ENCODE measurements around the gene SRPRA.

SRPRA gene

DNA sequence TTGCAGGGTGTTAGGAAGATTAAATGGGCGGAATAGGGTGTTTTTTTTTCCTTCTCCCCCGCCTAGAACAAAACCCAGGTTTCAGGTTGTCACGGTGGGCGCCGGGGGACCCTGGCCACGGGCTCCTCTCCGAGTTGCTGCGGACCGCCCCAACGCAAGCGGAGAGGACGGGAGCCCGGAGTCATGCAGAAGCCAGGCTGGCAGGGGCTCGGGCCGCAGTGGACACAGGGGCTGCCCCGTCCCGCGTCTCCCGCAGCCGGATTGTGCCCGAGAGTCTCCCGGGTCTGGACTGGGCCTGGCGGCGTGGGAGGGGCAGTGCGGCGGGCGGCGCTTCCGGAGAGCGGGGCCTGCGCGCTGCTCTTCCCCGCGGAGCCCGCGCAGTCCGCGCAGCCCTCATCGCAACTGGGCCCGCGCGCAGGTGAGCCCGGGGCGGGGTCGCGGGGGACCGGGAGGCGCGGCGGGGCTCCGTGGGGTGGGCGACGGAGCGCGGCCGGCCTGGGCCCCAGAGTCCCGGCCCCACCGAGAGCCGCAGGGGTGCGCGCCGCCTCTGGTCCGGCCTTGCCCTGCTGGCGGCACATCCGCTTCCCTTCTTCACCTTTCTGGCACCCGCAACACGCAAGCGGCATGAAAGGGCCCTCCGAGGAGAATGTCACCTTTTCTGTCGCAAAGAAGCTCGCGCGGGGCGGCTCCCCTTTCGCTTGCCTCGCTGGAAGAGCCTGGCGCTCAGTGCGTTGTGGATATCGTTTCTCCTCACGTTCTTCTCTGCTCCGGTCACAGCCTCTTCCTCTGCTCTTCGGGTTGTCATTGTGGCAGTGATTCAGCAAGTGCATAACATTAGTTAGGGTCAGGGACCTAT lies 14.3 kb upstream of the SRPRA start, which contains the start of gene TIRAP (continued):
- TF ChIP-seq, protein P1, sequence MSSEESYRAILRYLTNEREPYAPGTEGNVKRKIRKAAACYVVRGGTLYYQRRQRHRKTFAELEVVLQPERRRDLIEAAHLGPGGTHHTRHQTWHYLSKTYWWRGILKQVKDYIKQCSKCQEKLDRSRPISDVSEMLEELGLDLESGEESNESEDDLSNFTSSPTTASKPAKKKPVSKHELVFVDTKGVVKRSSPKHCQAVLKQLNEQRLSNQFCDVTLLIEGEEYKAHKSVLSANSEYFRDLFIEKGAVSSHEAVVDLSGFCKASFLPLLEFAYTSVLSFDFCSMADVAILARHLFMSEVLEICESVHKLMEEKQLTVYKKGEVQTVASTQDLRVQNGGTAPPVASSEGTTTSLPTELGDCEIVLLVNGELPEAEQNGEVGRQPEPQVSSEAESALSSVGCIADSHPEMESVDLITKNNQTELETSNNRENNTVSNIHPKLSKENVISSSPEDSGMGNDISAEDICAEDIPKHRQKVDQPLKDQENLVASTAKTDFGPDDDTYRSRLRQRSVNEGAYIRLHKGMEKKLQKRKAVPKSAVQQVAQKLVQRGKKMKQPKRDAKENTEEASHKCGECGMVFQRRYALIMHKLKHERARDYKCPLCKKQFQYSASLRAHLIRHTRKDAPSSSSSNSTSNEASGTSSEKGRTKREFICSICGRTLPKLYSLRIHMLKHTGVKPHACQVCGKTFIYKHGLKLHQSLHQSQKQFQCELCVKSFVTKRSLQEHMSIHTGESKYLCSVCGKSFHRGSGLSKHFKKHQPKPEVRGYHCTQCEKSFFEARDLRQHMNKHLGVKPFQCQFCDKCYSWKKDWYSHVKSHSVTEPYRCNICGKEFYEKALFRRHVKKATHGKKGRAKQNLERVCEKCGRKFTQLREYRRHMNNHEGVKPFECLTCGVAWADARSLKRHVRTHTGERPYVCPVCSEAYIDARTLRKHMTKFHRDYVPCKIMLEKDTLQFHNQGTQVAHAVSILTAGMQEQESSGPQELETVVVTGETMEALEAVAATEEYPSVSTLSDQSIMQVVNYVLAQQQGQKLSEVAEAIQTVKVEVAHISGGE (tag by site-specific recombination; conservative IDR thresholded peaks at IDR 0.05; ENCODE audit: low read depth), result peak; percentile 63
- TF ChIP-seq, protein P2, sequence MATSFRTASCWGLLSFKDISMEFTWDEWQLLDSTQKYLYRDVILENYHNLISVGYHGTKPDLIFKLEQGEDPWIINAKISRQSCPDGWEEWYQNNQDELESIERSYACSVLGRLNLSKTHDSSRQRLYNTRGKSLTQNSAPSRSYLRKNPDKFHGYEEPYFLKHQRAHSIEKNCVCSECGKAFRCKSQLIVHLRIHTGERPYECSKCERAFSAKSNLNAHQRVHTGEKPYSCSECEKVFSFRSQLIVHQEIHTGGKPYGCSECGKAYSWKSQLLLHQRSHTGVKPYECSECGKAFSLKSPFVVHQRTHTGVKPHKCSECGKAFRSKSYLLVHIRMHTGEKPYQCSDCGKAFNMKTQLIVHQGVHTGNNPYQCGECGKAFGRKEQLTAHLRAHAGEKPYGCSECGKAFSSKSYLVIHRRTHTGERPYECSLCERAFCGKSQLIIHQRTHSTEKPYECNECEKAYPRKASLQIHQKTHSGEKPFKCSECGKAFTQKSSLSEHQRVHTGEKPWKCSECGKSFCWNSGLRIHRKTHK (tag by site-specific recombination; IDR thresholded peaks at IDR 0.05), result no peak

DNA sequence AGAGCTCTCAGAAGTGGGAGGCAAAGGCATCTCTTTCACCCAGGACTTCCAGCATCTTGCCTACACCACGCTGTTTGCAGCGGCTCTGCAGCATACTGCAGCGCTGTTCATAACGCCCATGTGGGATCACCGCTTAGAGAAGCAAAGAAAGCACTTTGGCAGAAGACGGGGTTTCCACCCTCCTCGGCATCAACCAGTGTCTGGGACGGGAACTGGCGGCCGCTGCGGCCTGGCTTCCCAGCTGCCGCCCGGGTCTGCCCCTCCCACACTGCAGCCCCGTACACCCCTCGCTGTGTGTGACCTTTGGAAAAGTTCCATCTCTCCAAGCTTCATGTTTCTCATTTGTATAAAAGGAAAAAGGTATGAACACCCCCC lies 13.7 kb upstream of the SRPRA start:
- TF ChIP-seq ZNF658 (tag by site-specific recombination; IDR thresholded peaks at IDR 0.05) (no peak), ZBTB20 (tag by site-specific recombination; IDR thresholded peaks at IDR 0.05) (peak; percentile 74; the same call in 1 of the 2 replicates), ZFP41 (tag by site-specific recombination; IDR thresholded peaks at IDR 0.05; ENCODE audit: borderline replicate concordance) (no peak)
- TF ChIP-seq, protein P3, sequence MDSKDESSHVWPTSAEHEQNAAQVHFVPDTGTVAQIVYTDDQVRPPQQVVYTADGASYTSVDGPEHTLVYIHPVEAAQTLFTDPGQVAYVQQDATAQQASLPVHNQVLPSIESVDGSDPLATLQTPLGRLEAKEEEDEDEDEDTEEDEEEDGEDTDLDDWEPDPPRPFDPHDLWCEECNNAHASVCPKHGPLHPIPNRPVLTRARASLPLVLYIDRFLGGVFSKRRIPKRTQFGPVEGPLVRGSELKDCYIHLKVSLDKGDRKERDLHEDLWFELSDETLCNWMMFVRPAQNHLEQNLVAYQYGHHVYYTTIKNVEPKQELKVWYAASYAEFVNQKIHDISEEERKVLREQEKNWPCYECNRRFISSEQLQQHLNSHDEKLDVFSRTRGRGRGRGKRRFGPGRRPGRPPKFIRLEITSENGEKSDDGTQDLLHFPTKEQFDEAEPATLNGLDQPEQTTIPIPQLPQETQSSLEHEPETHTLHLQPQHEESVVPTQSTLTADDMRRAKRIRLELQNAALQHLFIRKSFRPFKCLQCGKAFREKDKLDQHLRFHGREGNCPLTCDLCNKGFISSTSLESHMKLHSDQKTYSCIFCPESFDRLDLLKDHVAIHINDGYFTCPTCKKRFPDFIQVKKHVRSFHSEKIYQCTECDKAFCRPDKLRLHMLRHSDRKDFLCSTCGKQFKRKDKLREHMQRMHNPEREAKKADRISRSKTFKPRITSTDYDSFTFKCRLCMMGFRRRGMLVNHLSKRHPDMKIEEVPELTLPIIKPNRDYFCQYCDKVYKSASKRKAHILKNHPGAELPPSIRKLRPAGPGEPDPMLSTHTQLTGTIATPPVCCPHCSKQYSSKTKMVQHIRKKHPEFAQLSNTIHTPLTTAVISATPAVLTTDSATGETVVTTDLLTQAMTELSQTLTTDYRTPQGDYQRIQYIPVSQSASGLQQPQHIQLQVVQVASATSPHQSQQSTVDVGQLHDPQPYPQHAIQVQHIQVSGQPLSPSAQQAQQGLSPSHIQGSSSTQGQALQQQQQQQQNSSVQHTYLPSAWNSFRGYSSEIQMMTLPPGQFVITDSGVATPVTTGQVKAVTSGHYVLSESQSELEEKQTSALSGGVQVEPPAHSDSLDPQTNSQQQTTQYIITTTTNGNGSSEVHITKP (tag by site-specific recombination; IDR thresholded peaks at IDR 0.05), result peak; percentile 54
- TF ChIP-seq, protein P4, sequence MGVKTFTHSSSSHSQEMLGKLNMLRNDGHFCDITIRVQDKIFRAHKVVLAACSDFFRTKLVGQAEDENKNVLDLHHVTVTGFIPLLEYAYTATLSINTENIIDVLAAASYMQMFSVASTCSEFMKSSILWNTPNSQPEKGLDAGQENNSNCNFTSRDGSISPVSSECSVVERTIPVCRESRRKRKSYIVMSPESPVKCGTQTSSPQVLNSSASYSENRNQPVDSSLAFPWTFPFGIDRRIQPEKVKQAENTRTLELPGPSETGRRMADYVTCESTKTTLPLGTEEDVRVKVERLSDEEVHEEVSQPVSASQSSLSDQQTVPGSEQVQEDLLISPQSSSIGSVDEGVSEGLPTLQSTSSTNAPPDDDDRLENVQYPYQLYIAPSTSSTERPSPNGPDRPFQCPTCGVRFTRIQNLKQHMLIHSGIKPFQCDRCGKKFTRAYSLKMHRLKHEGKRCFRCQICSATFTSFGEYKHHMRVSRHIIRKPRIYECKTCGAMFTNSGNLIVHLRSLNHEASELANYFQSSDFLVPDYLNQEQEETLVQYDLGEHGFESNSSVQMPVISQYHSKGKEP (tag by site-specific recombination; IDR thresholded peaks at IDR 0.05), result 0 out of 2 replicates have a peak, but pooled peaks have one; percentile 38
- Histone ChIP-seq H3K4me3 (ENCODE audit: low read depth, low read length) (peak overlapping the region; percentile 65), H3K4me1 (ENCODE audit: control insufficient read depth, insufficient read depth, low read length) (no peaks in the 10 kb centered on the region; the same call in 1 of the 2 replicates), H3K27ac (ENCODE audit: extremely low read depth, low read depth, low read length) (peak overlapping the region; percentile 68), H3K9me3 (ENCODE audit: control insufficient read depth, insufficient read depth, low read depth, low read length) (no peaks in the 10 kb centered on the region), H3K36me3 (ENCODE audit: control insufficient read depth in 2 of 2, insufficient read depth in 1 of 2, low read length in 2 of 2) (peaks cover 0 to 16% of the 10 kb centered on the region in 2 experiments; a peak in 1 of 3 replicates)
- ChIA-PET CTCF (no interaction called here), POLR2A (interaction anchor here (0.5 to 3.6 kb wide), 3 partner anchors 9 to 651 kb away, joined by 3 to 24 read pairs (median 5); partner anchors contain the start of genes FOXRED1 and SRPRA)

DNA sequence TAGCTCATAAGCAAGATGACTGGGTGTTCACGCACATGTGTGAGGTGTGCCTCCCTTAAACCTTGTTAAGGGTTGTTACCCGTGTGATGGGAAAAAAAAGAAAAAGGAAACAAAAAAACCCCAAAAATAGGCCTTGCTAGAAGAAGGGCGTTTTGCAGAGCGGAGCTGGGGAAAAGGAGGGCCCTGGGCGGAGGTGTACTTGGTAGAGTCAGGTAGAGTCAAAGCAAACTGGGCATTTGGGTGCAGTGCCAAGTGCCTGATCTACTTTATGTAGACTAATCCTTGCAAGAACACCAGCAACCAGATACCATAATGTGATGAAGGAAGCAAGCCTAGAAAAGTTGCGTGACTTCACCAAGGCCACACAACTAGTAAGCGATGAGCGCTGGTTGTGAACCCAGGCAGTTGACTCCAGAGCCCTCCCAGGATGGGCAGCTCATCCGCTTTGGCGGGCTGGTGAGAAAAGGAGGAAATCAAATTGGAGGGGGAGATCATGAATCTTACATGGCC lies 13.0 kb upstream of the SRPRA start:
- no peak for TF ChIP-seq ZNF701 (tag by site-specific recombination; IDR thresholded peaks at IDR 0.05)
- TF ChIP-seq ZNF202 (tag by site-specific recombination; IDR thresholded peaks at IDR 0.05; ENCODE audit: borderline replicate concordance), result no peak
- TF ChIP-seq ZNF658 (tag by site-specific recombination; IDR thresholded peaks at IDR 0.05), result no peak
- no peaks in the 10 kb centered on the region for H3K9me3 ChIP-seq (ENCODE audit: control insufficient read depth, insufficient read depth, low read depth, low read length)
- ChIA-PET POLR2A (interaction anchor here (3.6 kb wide), 1 partner anchor 11 kb away, joined by 24 read pairs; the partner anchor contains the start of genes FOXRED1 and SRPRA), CTCF (no interaction called here)
- peaks cover 0 to 22% of the 10 kb centered on the region in 2 experiments; a peak in 1 of 3 replicates for H3K36me3 ChIP-seq (ENCODE audit: control insufficient read depth in 2 of 2, insufficient read depth in 1 of 2, low read length in 2 of 2)
- no peak overlapping the region for H3K27ac ChIP-seq (ENCODE audit: extremely low read depth, low read depth, low read length)
- H3K4me3 ChIP-seq (ENCODE audit: low read depth, low read length), result no peak overlapping the region
- H3K4me1 ChIP-seq (ENCODE audit: control insufficient read depth, insufficient read depth, low read length), result no peaks in the 10 kb centered on the region; the same call in 1 of the 2 replicates

All from HEK293 (cell line).